GM23338 (cell line): ENCODE results near the gene CHRNA3. TPM values are rescaled to one million over a fixed set of nuclear protein-coding genes. Genes with fewer than 3 reads are reported as not detected.

Experiments
- ATAC-seq: fragments of 200-7000 bp; cut with Tn5 transposase; 3 replicates; pipeline ENCODE4 v1.9.1; 2020
- DNase-seq: peaks from one replicate; pipeline ENCODE4 v3.0.0-alpha.2; 2015; ENCODE audit warnings: low spot score
- H2AFZ ChIP-seq: fragments of 200-600 bp; sonication (generic); 2 replicates; pipeline ENCODE4 v1.8.0; 2016; ENCODE audit warnings: antibody characterized with exemption, mild to moderate bottlenecking, moderate library complexity
- H3F3A ChIP-seq: fragments of 200-600 bp; sonication (generic); replicated peaks from 2 replicates; pipeline ENCODE4 v1.8.0; 2017; ENCODE audit warnings: antibody characterized with exemption, mixed run types, low read depth
- H3K27ac ChIP-seq: fragments of 200-600 bp; sonication (generic); 2 replicates; pipeline ENCODE4 v1.6.1; 2016; ENCODE audit warnings: low read depth
- H3K27me3 ChIP-seq: fragments of 200-600 bp; sonication (generic); 2 replicates; pipeline ENCODE4 v1.8.0; 2016; ENCODE audit warnings: mild to moderate bottlenecking, mixed run types, moderate library complexity; ENCODE audit not compliant: insufficient read depth
- H3K36me3 ChIP-seq: fragments of 200-600 bp; sonication (generic); 2 replicates; pipeline ENCODE4 v1.8.0; 2016; ENCODE audit warnings: mild to moderate bottlenecking; ENCODE audit not compliant: insufficient read depth
- H3K4me1 ChIP-seq: fragments of 200-600 bp; sonication (generic); 2 replicates; pipeline ENCODE4 v1.8.0; 2016; ENCODE audit warnings: mild to moderate bottlenecking, moderate library complexity; ENCODE audit not compliant: insufficient read depth
- H3K4me2 ChIP-seq: fragments of 200-600 bp; sonication (generic); 2 replicates; pipeline ENCODE4 v1.7.1; 2017; ENCODE audit warnings: mixed run types
- H3K4me3 ChIP-seq: fragments of 200-600 bp; sonication (generic); 2 replicates; pipeline ENCODE4 v1.6.1; 2016; ENCODE audit warnings: mixed run types
- H3K79me2 ChIP-seq: fragments of 200-600 bp; sonication (generic); replicated peaks from 2 replicates; pipeline ENCODE4 v1.8.0; 2017; ENCODE audit warnings: mild to moderate bottlenecking; ENCODE audit not compliant: insufficient read depth
- H3K9me2 ChIP-seq: fragments of 200-600 bp; sonication (generic); 2 replicates; pipeline ENCODE4 v1.8.0; 2017; ENCODE audit not compliant: insufficient read depth
- H4K20me1 ChIP-seq: fragments of 200-600 bp; sonication (generic); replicated peaks from 2 replicates; pipeline ENCODE4 v1.8.0; 2017; ENCODE audit warnings: mild to moderate bottlenecking; ENCODE audit not compliant: insufficient read depth
- H3K27ac Mint-ChIP-seq: 2 replicates; pipeline ENCODE4 v1.8.0; 2020; ENCODE audit warnings: inconsistent platforms, mild to moderate bottlenecking, moderate library complexity, mixed read lengths
- H3K27me3 Mint-ChIP-seq: 3 replicates; pipeline ENCODE4 v1.8.0; 2022; ENCODE audit warnings: low read depth, mild to moderate bottlenecking, moderate library complexity, mixed read lengths, inconsistent platforms; ENCODE audit not compliant: insufficient read depth, poor library complexity
- H3K36me3 Mint-ChIP-seq: 3 replicates; pipeline ENCODE4 v1.8.0; 2021; ENCODE audit warnings: low read depth, mild to moderate bottlenecking, inconsistent platforms, moderate library complexity, mixed read lengths
- H3K4me1 Mint-ChIP-seq: 3 replicates; pipeline ENCODE4 v1.8.0; 2020; ENCODE audit warnings: mild to moderate bottlenecking, inconsistent platforms, mixed read lengths
- H3K4me3 Mint-ChIP-seq: 3 replicates; pipeline ENCODE4 v1.8.0; 2021; ENCODE audit warnings: moderate library complexity, mild to moderate bottlenecking, inconsistent platforms, mixed read lengths
- H3K9me3 Mint-ChIP-seq: 3 replicates; pipeline ENCODE4 v1.8.0; 2020; ENCODE audit warnings: moderate library complexity, mild to moderate bottlenecking, inconsistent platforms, mixed read lengths
- CREB1 ChIP-seq: fragments of 250-450 bp; sonication (Bioruptor Pico); IDR thresholded peaks from 2 replicates; pipeline ENCODE4 v1.5.0; 2020; ENCODE audit warnings: low read depth, mild to moderate bottlenecking, moderate library complexity
- CTCF ChIP-seq, 2 experiments: fragments of 200-600 bp in 1 of 2; sonication (generic) in 1 of 2; conservative IDR thresholded peaks; 2 replicates each; pipeline versions ENCODE4 v1.5.1 to v1.6.1; 2016 to 2017; ENCODE audit warnings: antibody characterized with exemption in 2 of 2, low read depth in 2 of 2, mild to moderate bottlenecking in 2 of 2, moderate library complexity in 1 of 2
- EZH2 ChIP-seq: fragments of 200-600 bp; sonication (generic); IDR thresholded peaks from one replicate; pipeline ENCODE4 v1.8.0; 2017; ENCODE audit warnings: antibody characterized with exemption, mild to moderate bottlenecking, low read depth; ENCODE audit not compliant: unreplicated experiment
- EZH2phosphoT487 ChIP-seq: fragments of 200-600 bp; sonication (generic); IDR thresholded peaks from one replicate; pipeline ENCODE4 v1.8.1; 2018; ENCODE audit warnings: antibody characterized with exemption; ENCODE audit not compliant: unreplicated experiment
- JUNB ChIP-seq: IDR thresholded peaks from one replicate; pipeline ENCODE4 v1.6.1; 2016; ENCODE audit warnings: antibody characterized with exemption; ENCODE audit not compliant: unreplicated experiment
- NANOG ChIP-seq: IDR thresholded peaks from 2 replicates; pipeline ENCODE4 v1.6.1; 2016; ENCODE audit warnings: antibody characterized with exemption, borderline replicate concordance
- POLR2AphosphoS5 ChIP-seq: IDR thresholded peaks from 2 replicates; pipeline ENCODE4 v1.6.1; 2016; ENCODE audit warnings: antibody characterized with exemption, low read depth
- REST ChIP-seq: IDR thresholded peaks from one replicate; pipeline ENCODE4 v1.6.1; 2018; ENCODE audit warnings: antibody characterized with exemption; ENCODE audit not compliant: unreplicated experiment
- STAT1 ChIP-seq: IDR thresholded peaks from one replicate; pipeline ENCODE4 v1.6.1; 2016; ENCODE audit warnings: antibody characterized with exemption; ENCODE audit not compliant: unreplicated experiment
- ZNF114 ChIP-seq: fragments of 250-450 bp; sonication (Bioruptor Pico); IDR thresholded peaks from 2 replicates; pipeline ENCODE4 v1.5.0; 2020; ENCODE audit warnings: mild to moderate bottlenecking, moderate library complexity
- ZNF331 ChIP-seq: fragments of 250-450 bp; sonication (Bioruptor Pico); IDR thresholded peaks from 2 replicates; pipeline ENCODE4 v1.5.0; 2020; ENCODE audit warnings: low read depth, mild to moderate bottlenecking, moderate library complexity
- polyA plus RNA-seq: library from polyadenylated mRNA; unstranded; fragments of >200 nt; fragmentation: Nextera tagmentation; extraction: Ambion mirVana; gene quantifications from 2 replicates; pipeline ENCODE4 v1.2.1, GENCODE V29; 2016
- total RNA-seq: library from RNA; depleted of rRNA; stranded (reverse); fragments of >200 nt; shearing (Covaris generic); gene quantifications from 2 replicates; pipeline ENCODE4 v1.2.3, GENCODE V29; 2014
- TF ChIP-seq, protein P1 (sequence below): fragments of 250-450 bp; sonication (Bioruptor Pico); IDR thresholded peaks from 2 replicates; pipeline ENCODE4 v1.5.0; 2020; ENCODE audit warnings: mild to moderate bottlenecking, moderate library complexity
- TF ChIP-seq, protein P2 (sequence below): IDR thresholded peaks from 2 replicates; pipeline ENCODE4 v1.6.1; 2016; ENCODE audit warnings: antibody characterized with exemption

The CHRNA3 gene
- total and polyA plus RNA-seq, 2 experiments from 2014 or later: 2.9 to 3.5 TPM

- TF ChIP-seq JUNB: no peak
- TF ChIP-seq, protein P1, sequence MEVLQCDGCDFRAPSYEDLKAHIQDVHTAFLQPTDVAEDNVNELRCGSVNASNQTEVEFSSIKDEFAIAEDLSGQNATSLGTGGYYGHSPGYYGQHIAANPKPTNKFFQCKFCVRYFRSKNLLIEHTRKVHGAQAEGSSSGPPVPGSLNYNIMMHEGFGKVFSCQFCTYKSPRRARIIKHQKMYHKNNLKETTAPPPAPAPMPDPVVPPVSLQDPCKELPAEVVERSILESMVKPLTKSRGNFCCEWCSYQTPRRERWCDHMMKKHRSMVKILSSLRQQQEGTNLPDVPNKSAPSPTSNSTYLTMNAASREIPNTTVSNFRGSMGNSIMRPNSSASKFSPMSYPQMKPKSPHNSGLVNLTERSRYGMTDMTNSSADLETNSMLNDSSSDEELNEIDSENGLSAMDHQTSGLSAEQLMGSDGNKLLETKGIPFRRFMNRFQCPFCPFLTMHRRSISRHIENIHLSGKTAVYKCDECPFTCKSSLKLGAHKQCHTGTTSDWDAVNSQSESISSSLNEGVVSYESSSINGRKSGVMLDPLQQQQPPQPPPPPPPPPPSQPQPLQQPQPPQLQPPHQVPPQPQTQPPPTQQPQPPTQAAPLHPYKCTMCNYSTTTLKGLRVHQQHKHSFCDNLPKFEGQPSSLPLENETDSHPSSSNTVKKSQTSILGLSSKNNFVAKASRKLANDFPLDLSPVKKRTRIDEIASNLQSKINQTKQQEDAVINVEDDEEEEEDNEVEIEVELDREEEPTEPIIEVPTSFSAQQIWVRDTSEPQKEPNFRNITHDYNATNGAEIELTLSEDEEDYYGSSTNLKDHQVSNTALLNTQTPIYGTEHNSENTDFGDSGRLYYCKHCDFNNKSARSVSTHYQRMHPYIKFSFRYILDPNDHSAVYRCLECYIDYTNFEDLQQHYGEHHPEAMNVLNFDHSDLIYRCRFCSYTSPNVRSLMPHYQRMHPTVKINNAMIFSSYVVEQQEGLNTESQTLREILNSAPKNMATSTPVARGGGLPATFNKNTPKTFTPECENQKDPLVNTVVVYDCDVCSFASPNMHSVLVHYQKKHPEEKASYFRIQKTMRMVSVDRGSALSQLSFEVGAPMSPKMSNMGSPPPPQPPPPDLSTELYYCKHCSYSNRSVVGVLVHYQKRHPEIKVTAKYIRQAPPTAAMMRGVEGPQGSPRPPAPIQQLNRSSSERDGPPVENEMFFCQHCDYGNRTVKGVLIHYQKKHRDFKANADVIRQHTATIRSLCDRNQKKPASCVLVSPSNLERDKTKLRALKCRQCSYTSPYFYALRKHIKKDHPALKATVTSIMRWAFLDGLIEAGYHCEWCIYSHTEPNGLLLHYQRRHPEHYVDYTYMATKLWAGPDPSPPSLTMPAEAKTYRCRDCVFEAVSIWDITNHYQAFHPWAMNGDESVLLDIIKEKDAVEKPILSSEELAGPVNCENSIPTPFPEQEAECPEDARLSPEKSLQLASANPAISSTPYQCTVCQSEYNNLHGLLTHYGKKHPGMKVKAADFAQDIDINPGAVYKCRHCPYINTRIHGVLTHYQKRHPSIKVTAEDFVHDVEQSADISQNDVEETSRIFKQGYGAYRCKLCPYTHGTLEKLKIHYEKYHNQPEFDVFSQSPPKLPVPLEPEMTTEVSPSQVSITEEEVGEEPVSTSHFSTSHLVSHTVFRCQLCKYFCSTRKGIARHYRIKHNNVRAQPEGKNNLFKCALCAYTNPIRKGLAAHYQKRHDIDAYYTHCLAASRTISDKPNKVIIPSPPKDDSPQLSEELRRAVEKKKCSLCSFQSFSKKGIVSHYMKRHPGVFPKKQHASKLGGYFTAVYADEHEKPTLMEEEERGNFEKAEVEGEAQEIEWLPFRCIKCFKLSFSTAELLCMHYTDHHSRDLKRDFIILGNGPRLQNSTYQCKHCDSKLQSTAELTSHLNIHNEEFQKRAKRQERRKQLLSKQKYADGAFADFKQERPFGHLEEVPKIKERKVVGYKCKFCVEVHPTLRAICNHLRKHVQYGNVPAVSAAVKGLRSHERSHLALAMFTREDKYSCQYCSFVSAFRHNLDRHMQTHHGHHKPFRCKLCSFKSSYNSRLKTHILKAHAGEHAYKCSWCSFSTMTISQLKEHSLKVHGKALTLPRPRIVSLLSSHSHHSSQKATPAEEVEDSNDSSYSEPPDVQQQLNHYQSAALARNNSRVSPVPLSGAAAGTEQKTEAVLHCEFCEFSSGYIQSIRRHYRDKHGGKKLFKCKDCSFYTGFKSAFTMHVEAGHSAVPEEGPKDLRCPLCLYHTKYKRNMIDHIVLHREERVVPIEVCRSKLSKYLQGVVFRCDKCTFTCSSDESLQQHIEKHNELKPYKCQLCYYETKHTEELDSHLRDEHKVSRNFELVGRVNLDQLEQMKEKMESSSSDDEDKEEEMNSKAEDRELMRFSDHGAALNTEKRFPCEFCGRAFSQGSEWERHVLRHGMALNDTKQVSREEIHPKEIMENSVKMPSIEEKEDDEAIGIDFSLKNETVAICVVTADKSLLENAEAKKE (CRISPR knock-in tag): no peak
- TF ChIP-seq, protein P2, sequence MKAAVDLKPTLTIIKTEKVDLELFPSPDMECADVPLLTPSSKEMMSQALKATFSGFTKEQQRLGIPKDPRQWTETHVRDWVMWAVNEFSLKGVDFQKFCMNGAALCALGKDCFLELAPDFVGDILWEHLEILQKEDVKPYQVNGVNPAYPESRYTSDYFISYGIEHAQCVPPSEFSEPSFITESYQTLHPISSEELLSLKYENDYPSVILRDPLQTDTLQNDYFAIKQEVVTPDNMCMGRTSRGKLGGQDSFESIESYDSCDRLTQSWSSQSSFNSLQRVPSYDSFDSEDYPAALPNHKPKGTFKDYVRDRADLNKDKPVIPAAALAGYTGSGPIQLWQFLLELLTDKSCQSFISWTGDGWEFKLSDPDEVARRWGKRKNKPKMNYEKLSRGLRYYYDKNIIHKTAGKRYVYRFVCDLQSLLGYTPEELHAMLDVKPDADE: no peak
- no peak for TF ChIP-seq STAT1
- TF ChIP-seq REST: no peak
- TF ChIP-seq CREB1 (CRISPR knock-in tag): no peak
- TF ChIP-seq NANOG: no peak
- TF ChIP-seq ZNF331: no peak
- TF ChIP-seq CTCF (conservative IDR thresholded peaks at IDR 0.05; ENCODE audit: low read depth in 2 of 2): no peak
- TF ChIP-seq POLR2AphosphoS5: no peak
- TF ChIP-seq EZH2: no peak
- no peak for TF ChIP-seq ZNF114 (CRISPR knock-in tag)
- no peak for TF ChIP-seq EZH2phosphoT487
- Histone ChIP-seq H4K20me1 (no peaks in the 10 kb centered on the region; the same call in 1 of the 2 replicates), H3K4me1 (peaks cover 8% of the 10 kb centered on the region; the same call in 1 of the 2 replicates), H3F3A (peaks cover 7% of the 10 kb centered on the region; the same call in 1 of the 2 replicates), H3K4me3 (no peak overlapping the region), H3K36me3 (no peaks in the 10 kb centered on the region), H3K4me2 (no peak overlapping the region), H2AFZ (no peak overlapping the region), H3K9me2 (no peaks in the 10 kb centered on the region), H3K27me3 (no peaks in the 10 kb centered on the region), H3K27ac (no peak overlapping the region), H3K79me2 (peaks cover 18% of the 10 kb centered on the region)
- DNase-seq (no peak), ATAC-seq (no peak)
- H3K27ac Mint-ChIP-seq: no peak overlapping the region
- no peak overlapping the region for H3K4me3 Mint-ChIP-seq
- H3K27me3 Mint-ChIP-seq: peaks cover 5% of the 10 kb centered on the region
- H3K36me3 Mint-ChIP-seq: no peaks in the 10 kb centered on the region; the same call in 2 of the 3 replicates
- peaks cover 27% of the 10 kb centered on the region for H3K4me1 Mint-ChIP-seq
- no peaks in the 10 kb centered on the region for H3K9me3 Mint-ChIP-seq
Observed at GRCh38 chr15:78563092-78563491, 57.7 kb downstream of the CHRNA3 start.
